T-helper 1 cell treated with Interleukin-12 subunit alpha and Interleukin-12 subunit beta and Interleukin-4 antibody, amounts not matched to agents 30 μg/mL and 1 μg/mL, for 36 hours (primary cell): ENCODE results near the gene ZNF483.
"Not testable (repeated sequence)": the region's sequence is repeated elsewhere in the genome, so short reads cannot be mapped to it uniquely, and the experiment has no call there.

Experiments used
- H3K27ac Mint-ChIP-seq: one replicate; pipeline ENCODE4 v1.8.0; 2021; ENCODE audit warnings: mild to moderate bottlenecking, mixed read lengths
- H3K27me3 Mint-ChIP-seq: one replicate; pipeline ENCODE4 v1.8.0; 2021; ENCODE audit warnings: low read depth, mixed read lengths
- H3K36me3 Mint-ChIP-seq: one replicate; pipeline ENCODE4 v1.8.0; 2021; ENCODE audit warnings: low read depth, mixed read lengths
- H3K4me1 Mint-ChIP-seq: one replicate; pipeline ENCODE4 v1.8.0; 2021; ENCODE audit warnings: low read depth, mixed read lengths
- H3K4me3 Mint-ChIP-seq: one replicate; pipeline ENCODE4 v1.8.0; 2021; ENCODE audit warnings: mild to moderate bottlenecking, moderate library complexity, mixed read lengths
- H3K9me3 Mint-ChIP-seq: one replicate; pipeline ENCODE4 v1.8.0; 2021; ENCODE audit warnings: mixed read lengths

ZNF483 gene

DNA sequence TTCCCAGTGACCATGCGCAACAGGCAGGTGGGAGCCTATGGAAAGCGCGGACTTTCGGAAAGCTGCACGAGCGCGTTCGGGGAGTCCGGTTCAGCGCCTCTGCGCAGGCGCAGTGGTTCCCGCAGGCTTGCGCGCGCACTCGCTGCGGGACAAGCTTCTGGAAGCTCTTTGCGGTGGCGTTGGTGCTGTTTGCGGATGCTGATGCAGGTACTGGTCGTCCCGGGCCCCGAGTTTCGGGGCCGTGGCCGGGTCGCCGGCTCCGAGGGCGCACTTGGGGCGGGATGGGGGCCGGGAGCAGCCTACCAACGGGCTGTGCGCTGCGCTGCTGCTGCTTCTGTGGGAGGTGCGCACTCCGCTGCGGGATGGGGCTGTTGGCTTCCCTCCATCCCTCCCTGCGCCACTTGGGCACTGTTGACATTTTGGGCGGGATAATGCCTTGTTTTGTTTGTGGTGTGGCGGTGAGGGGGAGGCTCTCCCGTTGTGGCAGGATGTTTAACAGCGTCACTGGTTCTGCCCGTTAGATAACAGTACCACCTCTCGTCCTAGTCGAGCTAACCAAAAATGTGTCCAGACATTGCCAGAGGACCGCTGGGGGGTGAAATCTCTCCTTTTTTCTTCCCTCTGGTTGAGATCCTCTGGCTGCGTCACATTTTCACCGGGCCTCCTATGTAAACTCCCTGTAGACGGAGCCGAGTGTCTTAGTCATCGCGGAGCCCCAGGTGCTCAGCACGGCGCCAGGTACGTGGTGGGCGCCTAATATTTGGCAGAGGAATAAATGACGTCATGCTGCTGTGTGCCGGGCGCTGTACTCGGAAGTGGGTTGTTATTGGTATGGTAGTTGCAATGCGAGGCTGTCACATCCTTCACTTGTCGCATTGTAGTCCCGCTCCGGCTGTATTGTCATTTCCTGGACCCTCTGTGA lies at the start of gene ZNF483:
ZNF483 (plus strand) TSS at position 124 of the 922 bp plus-strand sequence. CDS start 2,217 bp downstream, outside the sequence.
- Mint-ChIP-seq H3K4me3 (peak within 1 kb of the TSS; percentile 87), H3K36me3 (peaks cover 8% of the 10 kb centered on the region), H3K27ac (peak within 1 kb of the TSS; percentile 87), H3K4me1 (peaks cover 18% of the 10 kb centered on the region), H3K27me3 (no peaks in the 10 kb centered on the region), H3K9me3 (peaks cover 4% of the 10 kb centered on the region)

GRCh38 chr9:111475195-111475594 lies 49.8 kb upstream of the ZNF483 start:
- Mint-ChIP-seq H3K9me3 (no peaks in the 10 kb centered on the region), H3K36me3 (peaks cover 9% of the 10 kb centered on the region), H3K27me3 (no peaks in the 10 kb centered on the region), H3K4me3 (no peak overlapping the region), H3K27ac (no peak overlapping the region), H3K4me1 (peaks cover 21% of the 10 kb centered on the region)

- H3K27me3 Mint-ChIP-seq = no peaks in the 10 kb centered on the region
- H3K4me1 Mint-ChIP-seq = peaks cover 33% of the 10 kb centered on the region
- H3K27ac Mint-ChIP-seq = no peak overlapping the region
- H3K9me3 Mint-ChIP-seq = no peaks in the 10 kb centered on the region
- H3K36me3 Mint-ChIP-seq = peaks cover 12% of the 10 kb centered on the region
- H3K4me3 Mint-ChIP-seq = no peak overlapping the region
Observed at GRCh38 chr9:111477677-111478076, 47.3 kb upstream of the ZNF483 start.

- H3K4me3 Mint-ChIP-seq = peak overlapping the region; percentile 87
- peaks cover 2% of the 10 kb centered on the region for H3K27me3 Mint-ChIP-seq
- no peaks in the 10 kb centered on the region for H3K9me3 Mint-ChIP-seq
- peaks cover 9% of the 10 kb centered on the region for H3K36me3 Mint-ChIP-seq
- H3K27ac Mint-ChIP-seq = peak overlapping the region; percentile 81
- peaks cover 36% of the 10 kb centered on the region for H3K4me1 Mint-ChIP-seq
Observed at GRCh38 chr9:111481885-111482636, 42.9 kb upstream of the ZNF483 start.

GRCh38 chr9:111482694-111483438 lies 42.1 kb upstream of the ZNF483 start:
- peaks cover 9% of the 10 kb centered on the region for H3K36me3 Mint-ChIP-seq

GRCh38 chr9:111483439-111483857 lies 41.5 kb upstream of the ZNF483 start:
- H3K9me3 Mint-ChIP-seq = no peaks in the 10 kb centered on the region
- H3K4me3 Mint-ChIP-seq = no peak overlapping the region
- H3K27ac Mint-ChIP-seq = no peak overlapping the region
- H3K27me3 Mint-ChIP-seq = peaks cover 12% of the 10 kb centered on the region
- H3K36me3 Mint-ChIP-seq = peaks cover 9% of the 10 kb centered on the region
- H3K4me1 Mint-ChIP-seq = peaks cover 30% of the 10 kb centered on the region

More at GRCh38 chr9:111482694-111483438, 42.1 kb upstream of the ZNF483 start:
- Mint-ChIP-seq H3K9me3 (no peaks in the 10 kb centered on the region), H3K4me3 (peak overlapping the region; percentile 87), H3K27ac (peak overlapping the region; percentile 81), H3K27me3 (peaks cover 10% of the 10 kb centered on the region), H3K4me1 (peaks cover 30% of the 10 kb centered on the region)

GRCh38 chr9:111483858-111484571 lies 41.0 kb upstream of the ZNF483 start, which contains the start of gene ECPAS:
ECPAS (minus strand) TSS chr9:111484383; CDS start chr9:111472918, 11,465 bp downstream.
- Mint-ChIP-seq H3K36me3 (peaks cover 7% of the 10 kb centered on the region), H3K4me3 (peak within 1 kb of the TSS; percentile 79), H3K27me3 (peaks cover 14% of the 10 kb centered on the region), H3K4me1 (peaks cover 26% of the 10 kb centered on the region), H3K27ac (peak within 1 kb of the TSS; percentile 77), H3K9me3 (no peaks in the 10 kb centered on the region)

- peaks cover 7% of the 10 kb centered on the region for H3K36me3 Mint-ChIP-seq
- peaks cover 16% of the 10 kb centered on the region for H3K27me3 Mint-ChIP-seq
- peak overlapping the region; percentile 77 for H3K27ac Mint-ChIP-seq
- H3K4me1 Mint-ChIP-seq = peaks cover 26% of the 10 kb centered on the region
- H3K4me3 Mint-ChIP-seq = peak overlapping the region; percentile 79
- no peaks in the 10 kb centered on the region for H3K9me3 Mint-ChIP-seq
Observed at GRCh38 chr9:111484572-111484894, 40.4 kb upstream of the ZNF483 start.

GRCh38 chr9:111497196-111497595 lies 27.8 kb upstream of the ZNF483 start:
- H3K27ac Mint-ChIP-seq, H3K36me3 Mint-ChIP-seq, H3K9me3 Mint-ChIP-seq, H3K4me1 Mint-ChIP-seq, H3K27me3 Mint-ChIP-seq, H3K4me3 Mint-ChIP-seq: not testable (repeated sequence)

GRCh38 chr9:111501005-111501562 lies 23.9 kb upstream of the ZNF483 start:
- Mint-ChIP-seq H3K27me3 (no peaks in the 10 kb centered on the region), H3K9me3 (no peaks in the 10 kb centered on the region), H3K36me3 (no peaks in the 10 kb centered on the region), H3K4me3 (no peak overlapping the region), H3K4me1 (no peaks in the 10 kb centered on the region), H3K27ac (no peak overlapping the region)

- Mint-ChIP-seq H3K9me3 (no peaks in the 10 kb centered on the region), H3K4me3 (no peak overlapping the region), H3K27ac (no peak overlapping the region), H3K4me1 (no peaks in the 10 kb centered on the region), H3K27me3 (no peaks in the 10 kb centered on the region), H3K36me3 (no peaks in the 10 kb centered on the region)
Observed at GRCh38 chr9:111501648-111502047, 23.3 kb upstream of the ZNF483 start.

DNA sequence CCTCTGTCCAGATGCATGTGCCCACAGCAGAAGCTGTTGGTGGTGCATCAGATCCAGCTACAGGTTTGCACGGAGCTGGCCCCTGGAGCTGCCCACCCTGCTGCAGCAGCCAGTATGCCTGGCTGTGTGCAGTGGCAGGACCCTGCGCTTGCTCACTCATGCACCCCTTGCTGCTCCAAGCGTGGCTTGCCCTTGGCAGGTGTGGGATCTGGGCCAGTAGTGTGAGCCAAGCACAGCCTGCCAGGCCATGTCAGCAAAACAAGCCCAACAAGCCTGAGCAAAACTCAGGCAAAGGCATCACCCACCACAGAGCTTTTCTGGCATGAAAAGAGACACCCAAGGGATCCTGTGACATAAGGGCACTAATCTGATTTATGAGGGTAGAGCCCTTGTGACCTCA lies 22.5 kb upstream of the ZNF483 start:
- no peaks in the 10 kb centered on the region for H3K9me3 Mint-ChIP-seq
- H3K27ac Mint-ChIP-seq = no peak overlapping the region
- no peaks in the 10 kb centered on the region for H3K27me3 Mint-ChIP-seq
- H3K4me1 Mint-ChIP-seq = no peaks in the 10 kb centered on the region
- no peaks in the 10 kb centered on the region for H3K36me3 Mint-ChIP-seq
- H3K4me3 Mint-ChIP-seq = no peak overlapping the region

DNA sequence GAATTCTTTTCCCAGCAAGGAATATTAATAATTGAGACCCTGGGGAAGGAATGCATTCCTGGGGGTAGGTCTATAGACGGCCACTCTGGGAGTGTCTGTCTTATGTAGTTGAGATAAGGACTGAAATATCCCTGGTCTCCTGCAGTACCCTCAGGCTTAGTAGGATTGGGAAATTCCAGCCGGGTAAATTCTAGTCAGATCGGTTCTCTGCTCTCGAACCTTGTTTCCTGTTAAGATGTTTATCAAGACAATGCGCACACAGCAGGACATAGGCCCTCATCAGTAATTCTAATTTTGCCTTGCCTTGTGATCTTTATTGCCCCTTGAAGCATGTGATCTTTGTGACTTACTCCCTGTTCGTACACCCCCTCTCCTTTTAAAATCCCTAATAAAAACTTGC lies 13.4 kb upstream of the ZNF483 start:
- not testable (repeated sequence) for H3K27me3 Mint-ChIP-seq, H3K9me3 Mint-ChIP-seq, H3K27ac Mint-ChIP-seq, H3K4me1 Mint-ChIP-seq, H3K4me3 Mint-ChIP-seq, H3K36me3 Mint-ChIP-seq
